ENCODE results near the gene COPB2. TPM values are rescaled to one million over a fixed set of nuclear protein-coding genes. Genes with fewer than 3 reads are reported as not detected.

The COPB2 gene
- total and polyA plus RNA-seq, 2 of the 4 experiments (the other 2 are of a cell fraction): 179 to 363 TPM

- no peak overlapping the region for H2BK120ac ChIP-seq (ENCODE audit: low read depth, low read length)
- no peaks in the 10 kb centered on the region for H3K79me1 ChIP-seq (ENCODE audit: low read depth in 1 of 2, low read length in 2 of 2)
- no peak overlapping the region for H2BK5ac ChIP-seq (ENCODE audit: low read depth, low read length, poor library complexity, severe bottlenecking)
- DNase-seq (no peak), ATAC-seq (ENCODE audit: low read depth) (no peak)
- no peak overlapping the region for H2BK20ac ChIP-seq (ENCODE audit: low read depth, low read length)
- H2AFZ ChIP-seq (replicated peaks; ENCODE audit: low read length, poor library complexity): no peak overlapping the region
- H3K56ac ChIP-seq (ENCODE audit: extremely low read depth, insufficient read depth, low read length): no peak overlapping the region
- no peaks in the 10 kb centered on the region for H4K20me1 ChIP-seq (ENCODE audit: insufficient read depth, low read length)
- intact Hi-C loops (cut with micrococcal nuclease) (loop anchor here (10.0 kb wide), 2 partner anchors 78 to 628 kb away; no protein-coding TSS in a partner anchor), dilution Hi-C loops (cut with HindIII; ENCODE audit: low sequenced_read_pairs, unreplicated experiment) (no loop called here), in situ Hi-C loops (cut with MboI; ENCODE audit: low sequenced_read_pairs) (no loop called here)
- no peak overlapping the region for H2BK15ac ChIP-seq (ENCODE audit: low read depth, low read length)
- ChIA-PET POLR2A (ENCODE audit: unreplicated experiment) (no interaction called here), CTCF (interaction anchor here (0.9 kb wide), 1 partner anchor 211 kb away, joined by 3 read pairs; no protein-coding TSS in a partner anchor)
- no peak overlapping the region for H4K5ac ChIP-seq (ENCODE audit: low read depth, low read length)
- no peak overlapping the region for H3K14ac ChIP-seq (replicated peaks; ENCODE audit: low read depth, low read length)
- no peaks in the 10 kb centered on the region for H3K9me3 ChIP-seq (ENCODE audit: control insufficient read depth, insufficient read depth, low read length)
- no peak overlapping the region for H3K4me3 ChIP-seq (ENCODE audit: insufficient read depth, low read depth, low read length)
- H2AK9ac ChIP-seq (replicated peaks; ENCODE audit: low read depth, low read length, poor library complexity): no peak overlapping the region
- no peak for TF ChIP-seq FOS (IDR thresholded peaks at IDR 0.05; ENCODE audit: low read depth, low read length)
- TF ChIP-seq CEBPB (IDR thresholded peaks at IDR 0.05; ENCODE audit: low read depth, low read length): no peak
- TF ChIP-seq USF2 (IDR thresholded peaks at IDR 0.05; ENCODE audit: low read depth, low read length): no peak
- no peaks in the 10 kb centered on the region for H3K4me1 ChIP-seq (ENCODE audit: control insufficient read depth, insufficient read depth, low read length)
- BruUV-seq (replicated peaks): no TSS peak
- no peak overlapping the region for H3K23ac ChIP-seq (ENCODE audit: low read depth, low read length)
- no peaks in the 10 kb centered on the region for H3K9me1 ChIP-seq (ENCODE audit: insufficient read depth, low read length)
- H3K4me2 ChIP-seq (ENCODE audit: low read depth, low read length): no peak overlapping the region
- no peak overlapping the region for H4K91ac ChIP-seq (ENCODE audit: insufficient read depth, low read depth, low read length)
- H3K18ac ChIP-seq (ENCODE audit: low read depth, low read length): no peak overlapping the region
- H4K8ac ChIP-seq (ENCODE audit: low read depth in 2 of 2, low read length in 2 of 2): no peak overlapping the region
- H3K36me3 ChIP-seq (ENCODE audit: control insufficient read depth, insufficient read depth, low read length): no peaks in the 10 kb centered on the region
- H3K4ac ChIP-seq (ENCODE audit: low read depth, low read length): no peak overlapping the region
- no peak overlapping the region for H2AK5ac ChIP-seq (ENCODE audit: low read depth, low read length)
- no peak overlapping the region for H3K27ac ChIP-seq (ENCODE audit: insufficient read depth, low read length)
- 100% methylated on average over 1 of the region's 7 CpGs; no CpG with 5 or more reads in 1 of the 2 experiments for WGBS, 2 experiments (ENCODE audit: extremely low coverage in 2 of 2, insufficient read length in 1 of 2)
- H3K27me3 ChIP-seq (ENCODE audit: control insufficient read depth, insufficient read depth, low read length): peaks cover 3% of the 10 kb centered on the region
- H3K9ac ChIP-seq (ENCODE audit: low read depth, low read length): no peak overlapping the region
These were observed 66.3 kb downstream of the COPB2 start for GRCh38 chr3:139323146-139323545.
